Muscle of leg (tissue), 11 donors: ENCODE data around the gene TAF1B. TPM values are rescaled to one million over a fixed set of nuclear protein-coding genes. Genes with fewer than 3 reads are reported as not detected.

ENCODE experiments used
- DNase-seq: peaks from one replicate; pipeline ENCODE4 v3.0.0; 2013
- H3K27ac ChIP-seq: one replicate; pipeline ENCODE4 v1.5.1; 2013; ENCODE audit warnings: mild to moderate bottlenecking, low read length, control low read depth
- H3K27me3 ChIP-seq: one replicate; pipeline ENCODE4 v1.6.1; 2013; ENCODE audit warnings: low read length; ENCODE audit not compliant: control insufficient read depth, insufficient read depth
- H3K36me3 ChIP-seq: one replicate; pipeline ENCODE4 v1.6.1; 2013; ENCODE audit warnings: low read length; ENCODE audit not compliant: control insufficient read depth, insufficient read depth
- H3K4me1 ChIP-seq: one replicate; pipeline ENCODE4 v1.6.1; 2013; ENCODE audit warnings: low read length; ENCODE audit not compliant: control insufficient read depth, insufficient read depth
- H3K4me3 ChIP-seq: one replicate; pipeline ENCODE4 v1.5.1; 2013; ENCODE audit warnings: low read length, control low read depth
- H3K9me3 ChIP-seq: replicated peaks from 2 replicates; pipeline ENCODE4 v1.6.1; 2013; ENCODE audit warnings: low read depth, low read length; ENCODE audit not compliant: control insufficient read depth
- WGBS: methylation state at CpG from one replicate; pipeline ENCODE4 v1.1.5; 2013; ENCODE audit warnings: missing lambda C conversion rate; ENCODE audit not compliant: insufficient coverage; 5-methylcytosine and 5-hydroxymethylcytosine counted together
- polyA plus RNA-seq, 8 donors: library from polyadenylated mRNA; unstranded; fragments of 120-200 nt; gene quantifications; one replicate each; pipeline versions ENCODE4 v1.2.1 to v1.2.3, GENCODE V29; 2013; ENCODE audit warnings: inconsistent platforms in 1 of 8, low replicate concordance in 1 of 8; ENCODE audit not compliant: insufficient read length in 8 of 8, insufficient read depth in 1 of 8
- total RNA-seq: library from RNA; stranded (reverse); fragments of 120-200 nt; gene quantifications from one replicate; pipeline ENCODE4 v1.2.4, GENCODE V29; 2013

The TAF1B gene
- total and polyA plus RNA-seq, 9 donors = 8.4 to 15.5 (median 11.3) TPM

GRCh38 chr2:9959262-9959661, 116.0 kb downstream of the TAF1B start:
- Histone ChIP-seq H3K27ac (no peak overlapping the region), H3K36me3 (peaks cover 3% of the 10 kb centered on the region)
- WGBS = no CpG with 5 or more reads among the region's 3 CpGs

GRCh38 chr2:9961013-9961412, 117.7 kb downstream of the TAF1B start:
- WGBS = 87% methylated on average over 7 of the region's 10 CpGs

More at GRCh38 chr2:9959262-9959661, 116.0 kb downstream of the TAF1B start:
- no peak overlapping the region for H3K4me3 ChIP-seq
- peaks cover 5% of the 10 kb centered on the region for H3K27me3 ChIP-seq
- DNase-seq = no peak
- H3K4me1 ChIP-seq = no peaks in the 10 kb centered on the region
- H3K9me3 ChIP-seq = no peaks in the 10 kb centered on the region

DNA sequence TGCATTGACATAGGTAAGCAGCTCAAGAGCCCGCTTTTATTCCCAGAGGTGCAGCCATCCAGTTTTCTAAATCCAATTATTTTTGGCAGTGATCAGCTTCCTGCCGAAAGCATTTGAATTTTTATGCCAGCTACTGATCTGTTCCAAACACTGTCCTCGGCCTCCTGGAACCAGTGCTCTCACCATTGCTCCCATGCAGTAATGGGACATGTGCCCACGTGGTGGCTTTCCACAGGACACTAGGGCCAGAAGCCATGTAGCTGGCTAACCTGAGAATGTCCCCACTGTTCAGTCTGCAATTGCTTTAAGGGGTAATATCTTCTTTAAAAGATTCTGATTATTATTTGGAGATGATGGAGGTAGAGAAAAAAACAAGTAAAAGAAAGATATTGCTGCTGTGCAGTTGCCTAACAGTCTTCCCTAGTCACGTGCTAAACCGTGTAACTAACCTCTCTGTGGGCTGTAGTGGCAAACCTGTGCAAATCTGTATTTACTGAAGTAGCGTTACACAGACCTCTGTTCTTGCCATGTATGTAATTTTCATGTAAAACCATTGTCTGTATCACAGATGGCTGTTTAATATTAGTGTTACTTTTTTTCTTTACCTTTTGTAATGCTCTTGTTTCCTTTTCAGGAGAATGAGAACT, 121.2 kb downstream of the TAF1B start:
- 77% methylated on average over 3 of the region's 7 CpGs for WGBS
- no peak for DNase-seq
- no peaks in the 10 kb centered on the region for H3K9me3 ChIP-seq
- no peaks in the 10 kb centered on the region for H3K4me1 ChIP-seq
- H3K27ac ChIP-seq = no peak overlapping the region
- no peaks in the 10 kb centered on the region for H3K27me3 ChIP-seq
- H3K36me3 ChIP-seq = peaks cover 5% of the 10 kb centered on the region
- H3K4me3 ChIP-seq = no peak overlapping the region

More at GRCh38 chr2:9961013-9961412, 117.7 kb downstream of the TAF1B start:
- no peak for DNase-seq
- Histone ChIP-seq H3K36me3 (peaks cover 5% of the 10 kb centered on the region), H3K9me3 (no peaks in the 10 kb centered on the region), H3K4me3 (no peak overlapping the region), H3K4me1 (no peaks in the 10 kb centered on the region), H3K27me3 (no peaks in the 10 kb centered on the region), H3K27ac (no peak overlapping the region)

DNA sequence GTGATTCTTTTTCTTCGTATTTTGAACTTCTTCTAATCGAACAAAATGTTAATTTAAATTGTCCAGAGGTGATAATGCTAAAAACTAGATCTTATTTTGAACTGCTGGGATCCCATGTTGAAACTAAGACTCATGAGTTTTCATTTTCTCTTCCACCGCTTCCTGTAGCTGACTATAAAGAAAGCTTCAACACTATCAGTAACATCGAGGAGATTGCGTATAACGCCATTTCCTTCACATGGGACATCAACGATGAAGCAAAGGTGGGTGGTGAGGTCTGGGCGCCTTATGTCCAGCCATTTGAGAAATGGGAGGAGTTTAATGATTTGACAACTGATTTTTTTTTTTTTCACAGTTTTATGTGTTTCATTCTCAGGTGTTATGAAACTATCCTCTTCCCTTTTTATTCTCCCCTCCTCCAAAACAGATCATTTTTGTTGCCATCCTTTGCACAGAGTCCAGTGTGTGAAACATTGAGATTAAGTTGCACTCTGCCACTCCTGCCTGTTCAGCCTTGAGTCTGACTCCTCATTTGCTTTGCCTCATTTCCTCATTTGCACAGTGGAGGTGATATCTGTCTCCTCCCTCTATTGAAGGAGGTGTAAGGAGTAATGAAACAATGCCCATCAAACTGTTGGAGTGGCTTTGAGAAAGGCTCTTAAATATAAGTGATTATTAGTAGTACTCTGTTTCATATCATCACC, 122.0 kb downstream of the TAF1B start:
- Histone ChIP-seq H3K27me3 (no peaks in the 10 kb centered on the region), H3K36me3 (peaks cover 5% of the 10 kb centered on the region), H3K27ac (no peak overlapping the region), H3K9me3 (no peaks in the 10 kb centered on the region), H3K4me3 (no peak overlapping the region), H3K4me1 (peaks cover 2% of the 10 kb centered on the region)
- no peak for DNase-seq
- WGBS = no CpG with 5 or more reads among the region's 8 CpGs

- no peak for DNase-seq
- H3K4me3 ChIP-seq = no peak overlapping the region
- H3K9me3 ChIP-seq = no peaks in the 10 kb centered on the region
- no CpG with 5 or more reads among the region's 3 CpGs for WGBS
- peaks cover 4% of the 10 kb centered on the region for H3K4me1 ChIP-seq
- H3K27me3 ChIP-seq = no peaks in the 10 kb centered on the region
- no peak overlapping the region for H3K27ac ChIP-seq
- peaks cover 5% of the 10 kb centered on the region for H3K36me3 ChIP-seq
These were observed 123.3 kb downstream of the TAF1B start for GRCh38 chr2:9966491-9967022.

- WGBS = 85% methylated on average over 7 of the region's 11 CpGs
These were observed 123.9 kb downstream of the TAF1B start for GRCh38 chr2:9967053-9967775.

DNA sequence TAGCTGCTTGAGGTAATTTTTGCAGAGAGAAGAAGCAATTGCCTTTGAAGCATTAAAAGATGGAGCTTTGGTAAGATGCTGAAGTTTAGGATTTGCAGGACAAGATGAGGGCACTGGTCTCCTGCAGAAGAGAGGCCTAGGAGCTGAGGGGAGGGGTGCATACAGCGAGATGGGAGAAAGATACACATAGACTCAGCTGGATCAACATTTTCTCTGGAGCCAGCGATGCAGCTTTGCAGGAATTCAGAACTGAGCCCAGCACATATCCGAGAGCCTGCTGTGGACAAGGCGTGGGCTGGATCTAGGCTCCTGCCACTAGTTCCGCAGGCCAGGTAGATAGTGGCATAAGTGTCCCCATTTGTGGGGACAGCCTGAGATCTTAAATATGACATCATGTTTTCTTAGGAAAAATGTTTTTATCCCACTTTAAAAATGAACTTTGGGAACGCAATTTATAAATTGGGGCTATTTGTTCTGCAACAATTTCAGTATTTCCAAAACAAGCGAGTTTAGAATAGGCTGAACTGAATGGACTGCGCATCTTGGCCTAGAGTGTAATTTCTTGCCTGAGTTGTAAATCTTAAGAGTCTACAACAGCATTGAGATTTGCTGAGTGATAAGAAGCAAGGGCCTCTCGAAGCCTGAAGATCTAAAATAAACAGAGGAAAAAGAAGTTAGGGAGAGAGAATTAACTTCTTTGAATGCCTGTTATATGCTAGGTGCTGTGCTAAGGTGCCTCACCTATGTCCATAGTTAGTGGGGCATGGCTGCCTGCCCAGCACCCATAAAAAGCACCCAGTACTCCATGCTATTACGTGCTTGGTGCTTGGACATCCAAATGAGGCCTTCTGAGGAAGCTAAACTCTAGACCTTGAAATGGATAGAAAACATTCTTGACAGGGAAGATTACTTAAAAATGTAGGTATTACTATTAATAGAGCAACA, 125.6 kb downstream of the TAF1B start:
- no peak for DNase-seq
- Histone ChIP-seq H3K27me3 (no peaks in the 10 kb centered on the region), H3K9me3 (no peaks in the 10 kb centered on the region), H3K4me1 (peaks cover 5% of the 10 kb centered on the region), H3K4me3 (no peak overlapping the region), H3K27ac (no peak overlapping the region), H3K36me3 (peaks cover 5% of the 10 kb centered on the region)
- 85% methylated on average over 7 of the region's 10 CpGs for WGBS

More at GRCh38 chr2:9967053-9967775, 123.9 kb downstream of the TAF1B start:
- H3K4me1 ChIP-seq = peaks cover 4% of the 10 kb centered on the region
- H3K9me3 ChIP-seq = no peaks in the 10 kb centered on the region
- no peaks in the 10 kb centered on the region for H3K27me3 ChIP-seq
- no peak overlapping the region for H3K4me3 ChIP-seq
- H3K36me3 ChIP-seq = peaks cover 5% of the 10 kb centered on the region
- H3K27ac ChIP-seq = no peak overlapping the region
- no peak for DNase-seq

DNA sequence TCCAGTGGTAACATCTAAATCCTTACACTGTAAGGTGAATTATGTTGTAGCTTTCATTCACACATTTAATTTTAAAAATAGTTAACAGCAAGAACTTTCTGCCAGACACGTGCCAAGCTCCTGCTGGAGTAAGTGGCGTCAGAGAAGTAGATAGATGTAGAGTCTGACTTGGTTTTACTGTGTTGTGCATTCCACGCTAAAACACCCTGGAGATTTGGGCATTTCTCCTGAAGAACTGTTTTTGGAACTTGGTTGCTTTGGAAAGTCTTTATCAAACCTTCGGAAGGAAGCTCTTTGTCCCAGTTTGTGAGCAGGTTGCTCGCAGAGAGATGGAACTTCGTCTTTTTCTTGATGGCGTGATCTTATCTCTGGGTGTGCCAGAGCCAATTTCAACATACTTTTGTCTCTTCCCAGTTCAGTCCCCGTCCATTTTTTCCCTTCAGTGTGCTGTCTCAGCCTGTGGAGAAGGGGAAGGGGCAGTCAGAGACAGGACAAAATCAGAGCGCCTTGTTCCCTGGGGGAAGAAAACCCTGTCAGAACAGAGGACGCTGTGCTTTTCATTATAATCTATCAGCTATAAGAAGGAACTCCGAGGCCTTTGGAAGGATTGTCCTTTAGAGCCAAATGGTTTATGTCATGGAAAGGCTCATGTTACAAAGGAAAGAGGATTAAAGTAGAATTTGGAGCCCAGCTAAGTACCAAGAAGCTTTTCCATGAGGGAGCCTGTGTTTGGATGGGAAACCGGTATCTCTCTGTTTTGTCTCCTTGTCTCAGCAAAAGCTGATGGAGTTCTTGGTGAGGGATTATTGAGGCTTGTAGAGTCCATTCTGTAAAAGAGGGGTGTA, 127.1 kb downstream of the TAF1B start:
- no peaks in the 10 kb centered on the region for H3K9me3 ChIP-seq
- 25% methylated on average over 1 of the region's 12 CpGs for WGBS
- H3K4me1 ChIP-seq = peaks cover 5% of the 10 kb centered on the region
- no peak overlapping the region for H3K27ac ChIP-seq
- peak; percentile 82 for DNase-seq
- no peaks in the 10 kb centered on the region for H3K27me3 ChIP-seq
- no peak overlapping the region for H3K4me3 ChIP-seq
- H3K36me3 ChIP-seq = no peaks in the 10 kb centered on the region
